Activated CD8-positive, alpha-beta memory T cell treated with anti-CD3 and anti-CD28 coated beads, Interleukin-2, amount 10 ng/mL, durations not matched to agents 7 days and 5 days (primary cell): ENCODE results near the gene OR2T12. TPM values are rescaled to one million over a fixed set of nuclear protein-coding genes. Genes with fewer than 3 reads are reported as not detected.
A peak's percentile ranks its signal among the peaks of the same experiment; 100 is the strongest.
"Not testable (repeated sequence)": the region's sequence is repeated elsewhere in the genome, so short reads cannot be mapped to it uniquely, and the experiment has no call there.

Experiments used
- ATAC-seq: fragments of 150-1000 bp; cut with Tn5 transposase; one replicate; pipeline ENCODE4 v1.10.0; 2021; ENCODE audit warnings: moderate library complexity
- CTCF ChIA-PET: fragments of 350-600 bp; sonication (Branson Sonifier 250); formaldehyde crosslinking; loops from one replicate; lab custom pipeline; 2021; ENCODE audit warnings: antibody characterized with exemption; lab: Charles Lee
- DNase-seq: peaks from one replicate; pipeline ENCODE4 v3.0.0-alpha.2; 2020
- H3K27ac Mint-ChIP-seq: one replicate; pipeline ENCODE4 v1.8.0; 2021; ENCODE audit warnings: mild to moderate bottlenecking, mixed read lengths
- H3K27me3 Mint-ChIP-seq: one replicate; pipeline ENCODE4 v1.8.0; 2021; ENCODE audit warnings: mixed read lengths
- H3K36me3 Mint-ChIP-seq: one replicate; pipeline ENCODE4 v1.8.0; 2021; ENCODE audit warnings: mild to moderate bottlenecking, mixed read lengths
- H3K4me1 Mint-ChIP-seq: one replicate; pipeline ENCODE4 v1.8.0; 2021; ENCODE audit warnings: mixed read lengths
- H3K4me3 Mint-ChIP-seq: one replicate; pipeline ENCODE4 v1.8.0; 2021; ENCODE audit warnings: mild to moderate bottlenecking, moderate library complexity, mixed read lengths
- H3K9me3 Mint-ChIP-seq: one replicate; pipeline ENCODE4 v1.8.0; 2022; ENCODE audit warnings: low read depth, mixed read lengths
- total RNA-seq, 2 experiments: library from RNA; stranded (reverse); gene quantifications; one replicate each; pipeline ENCODE4 v1.2.3, GENCODE V29; 2021

The OR2T12 gene, protein sequence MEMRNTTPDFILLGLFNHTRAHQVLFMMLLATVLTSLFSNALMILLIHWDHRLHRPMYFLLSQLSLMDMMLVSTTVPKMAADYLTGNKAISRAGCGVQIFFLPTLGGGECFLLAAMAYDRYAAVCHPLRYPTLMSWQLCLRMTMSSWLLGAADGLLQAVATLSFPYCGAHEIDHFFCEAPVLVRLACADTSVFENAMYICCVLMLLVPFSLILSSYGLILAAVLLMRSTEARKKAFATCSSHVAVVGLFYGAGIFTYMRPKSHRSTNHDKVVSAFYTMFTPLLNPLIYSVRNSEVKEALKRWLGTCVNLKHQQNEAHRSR
- total RNA-seq: not detected

DNA sequence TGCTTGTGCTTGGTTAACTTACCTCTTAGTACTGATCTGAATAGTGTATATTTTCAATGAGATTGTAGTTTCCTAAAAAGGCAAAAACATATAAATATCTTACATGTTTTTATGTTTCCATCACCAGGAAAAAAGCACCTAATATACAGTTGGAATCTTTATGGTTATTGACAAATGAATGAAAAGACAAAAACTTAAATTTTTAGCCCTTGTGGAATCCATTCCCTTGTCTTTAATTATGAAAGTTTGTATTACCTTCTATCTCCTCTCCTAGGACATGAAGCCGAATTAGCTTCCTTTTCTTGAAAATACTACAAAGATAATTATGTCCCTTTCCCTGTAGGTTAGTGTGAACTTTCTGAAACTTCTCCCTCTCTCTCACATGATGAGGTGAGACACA, at the start of gene OR2T12:
OR2T12 (minus strand) TSS at position 101 of the 400 bp plus-strand sequence. CDS start 7,846 bp downstream, outside the sequence.
- CTCF ChIA-PET: no interaction called here
- DNase-seq (no peak), ATAC-seq (no peak)
- Mint-ChIP-seq H3K36me3 (no peaks in the 10 kb centered on the region), H3K9me3 (peaks cover 3% of the 10 kb centered on the region), H3K27me3 (no peaks in the 10 kb centered on the region), H3K4me3 (no peak within 1 kb of the TSS), H3K4me1 (no peaks in the 10 kb centered on the region), H3K27ac (no peak within 1 kb of the TSS)

DNA sequence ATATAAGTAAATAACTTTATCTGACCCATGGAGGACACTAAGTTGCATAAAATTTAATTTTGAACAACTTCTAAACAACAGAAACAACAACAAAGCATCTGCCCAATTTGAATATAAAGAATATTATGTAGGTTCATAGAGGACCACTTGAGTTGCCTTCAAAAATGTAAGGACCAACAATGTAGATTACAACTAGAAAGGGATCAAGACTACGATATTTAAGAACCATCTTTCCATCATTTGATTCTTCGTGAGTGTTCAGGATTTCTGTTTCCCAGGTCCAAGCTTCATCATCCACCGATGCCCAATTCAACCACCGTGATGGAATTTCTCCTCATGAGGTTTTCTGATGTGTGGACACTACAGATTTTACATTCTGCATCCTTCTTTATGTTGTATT, 45.3 kb upstream of the OR2T12 start, which contains the start of gene OR14C36:
OR14C36 (plus strand) TSS at position 301 of the 400 bp plus-strand sequence; CDS start at position 301, 0 bp downstream.
- Mint-ChIP-seq H3K27ac (no peak within 1 kb of the TSS), H3K27me3 (no peaks in the 10 kb centered on the region)
- CTCF ChIA-PET: no interaction called here

DNA sequence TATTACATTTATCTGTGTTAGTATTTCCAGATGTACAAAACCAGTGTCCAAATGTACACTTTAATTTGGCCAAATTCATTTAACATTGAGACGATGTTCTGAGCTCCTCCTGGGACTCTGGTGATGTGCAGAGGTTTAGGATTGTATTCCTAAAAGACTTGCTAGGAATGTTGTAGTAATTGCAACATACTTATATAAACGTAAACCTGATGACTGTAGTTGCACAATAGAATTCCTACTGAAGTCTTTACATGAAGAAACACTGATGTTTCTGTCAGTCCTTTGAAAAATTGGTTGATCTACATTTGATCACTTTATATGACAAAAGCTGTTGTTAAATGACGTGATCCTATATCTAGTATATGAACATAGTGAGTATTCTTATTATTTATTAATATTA, 40.2 kb upstream of the OR2T12 start:
- no peak for ATAC-seq
- H3K27ac Mint-ChIP-seq: no peak overlapping the region
- H3K4me3 Mint-ChIP-seq: no peak overlapping the region

More for the DNA sequence above, 45.3 kb upstream of the OR2T12 start, which contains the start of gene OR14C36:
- Mint-ChIP-seq H3K36me3 (no peaks in the 10 kb centered on the region), H3K4me1 (no peaks in the 10 kb centered on the region), H3K9me3 (no peaks in the 10 kb centered on the region), H3K4me3 (no peak within 1 kb of the TSS)
- DNase-seq (no peak), ATAC-seq (no peak)

DNA sequence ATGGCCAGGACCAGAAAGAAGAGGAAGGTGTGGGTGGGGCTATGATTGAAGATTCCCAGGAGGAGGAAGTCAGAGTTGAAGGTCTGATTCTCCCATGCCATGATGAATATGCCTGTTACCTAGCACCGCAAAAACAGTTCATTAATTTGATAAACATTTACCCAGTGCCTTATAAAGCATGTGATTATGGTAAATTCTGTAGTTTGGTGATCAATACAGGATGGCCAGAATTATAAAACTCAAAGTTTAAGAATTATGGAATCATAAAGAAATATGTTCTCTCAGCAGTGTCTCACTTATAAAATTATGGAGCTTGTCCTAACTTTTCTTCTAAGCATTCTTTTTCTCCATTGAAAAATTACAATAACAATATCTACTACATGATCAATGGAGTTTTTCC, 21.2 kb upstream of the OR2T12 start, which contains the start of gene OR2M7:
OR2M7 (minus strand) TSS at position 101 of the 400 bp plus-strand sequence; CDS start at position 101, 0 bp downstream.
- Mint-ChIP-seq H3K27me3 (no peaks in the 10 kb centered on the region), H3K4me3 (no peak within 1 kb of the TSS), H3K9me3 (no peaks in the 10 kb centered on the region), H3K36me3 (no peaks in the 10 kb centered on the region), H3K27ac (no peak within 1 kb of the TSS), H3K4me1 (no peaks in the 10 kb centered on the region)
- CTCF ChIA-PET: no interaction called here
- DNase-seq (no peak), ATAC-seq (no peak)

More for the DNA sequence above, 40.2 kb upstream of the OR2T12 start:
- H3K4me1 Mint-ChIP-seq: no peaks in the 10 kb centered on the region
- no peaks in the 10 kb centered on the region for H3K36me3 Mint-ChIP-seq
- no peak for DNase-seq
- no peaks in the 10 kb centered on the region for H3K27me3 Mint-ChIP-seq
- no peaks in the 10 kb centered on the region for H3K9me3 Mint-ChIP-seq
- CTCF ChIA-PET: no interaction called here

DNA sequence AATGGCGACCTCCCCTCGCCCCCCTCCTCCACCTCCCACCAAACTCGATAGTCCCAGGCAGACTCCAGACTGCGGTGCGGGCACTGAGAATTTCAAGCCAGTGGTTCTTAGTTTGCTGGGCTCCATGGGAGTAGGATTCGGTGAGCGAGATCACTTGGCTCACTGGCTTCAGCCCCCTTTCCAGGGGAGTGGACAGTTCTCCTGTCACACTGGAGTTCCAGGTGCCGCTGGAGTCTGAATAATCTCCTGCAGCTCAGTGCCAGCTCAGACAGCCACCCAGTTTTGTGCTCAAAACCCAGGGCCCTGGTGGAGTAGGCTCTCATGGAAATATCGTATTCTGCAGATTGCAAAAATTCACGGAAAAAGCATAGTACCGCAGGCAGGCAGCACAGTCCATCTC, 13.6 kb upstream of the OR2T12 start:
- ATAC-seq: no peak
- no peak overlapping the region for H3K27ac Mint-ChIP-seq
- H3K36me3 Mint-ChIP-seq: no peaks in the 10 kb centered on the region
- H3K9me3 Mint-ChIP-seq: no peaks in the 10 kb centered on the region
- CTCF ChIA-PET: no interaction called here
- no peak for DNase-seq
- H3K4me1 Mint-ChIP-seq: no peaks in the 10 kb centered on the region
- no peaks in the 10 kb centered on the region for H3K27me3 Mint-ChIP-seq
- H3K4me3 Mint-ChIP-seq: no peak overlapping the region

DNA sequence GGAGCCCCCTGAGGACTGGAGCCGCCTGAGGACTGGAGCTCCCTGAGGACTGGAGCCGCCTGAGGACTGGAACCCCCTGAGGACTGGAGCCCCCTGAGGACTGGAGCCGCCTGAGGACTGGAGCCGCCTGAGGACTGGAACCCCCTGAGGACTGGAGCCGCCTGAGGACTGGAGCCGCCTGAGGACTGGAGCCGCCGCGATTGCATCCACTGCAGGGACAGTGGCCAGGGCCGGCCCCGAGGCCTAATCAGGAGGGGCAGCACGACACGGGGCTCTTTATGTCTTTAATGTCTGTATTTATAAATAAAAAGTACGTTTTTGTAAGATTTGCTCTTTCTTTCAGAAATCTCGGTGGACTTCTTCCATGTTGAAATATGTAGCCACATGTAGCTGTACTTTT, 3.5 kb upstream of the OR2T12 start:
- H3K9me3 Mint-ChIP-seq, H3K27me3 Mint-ChIP-seq, H3K4me3 Mint-ChIP-seq, H3K4me1 Mint-ChIP-seq, CTCF ChIA-PET, H3K36me3 Mint-ChIP-seq, H3K27ac Mint-ChIP-seq, ATAC-seq, DNase-seq: not testable (repeated sequence)

DNA sequence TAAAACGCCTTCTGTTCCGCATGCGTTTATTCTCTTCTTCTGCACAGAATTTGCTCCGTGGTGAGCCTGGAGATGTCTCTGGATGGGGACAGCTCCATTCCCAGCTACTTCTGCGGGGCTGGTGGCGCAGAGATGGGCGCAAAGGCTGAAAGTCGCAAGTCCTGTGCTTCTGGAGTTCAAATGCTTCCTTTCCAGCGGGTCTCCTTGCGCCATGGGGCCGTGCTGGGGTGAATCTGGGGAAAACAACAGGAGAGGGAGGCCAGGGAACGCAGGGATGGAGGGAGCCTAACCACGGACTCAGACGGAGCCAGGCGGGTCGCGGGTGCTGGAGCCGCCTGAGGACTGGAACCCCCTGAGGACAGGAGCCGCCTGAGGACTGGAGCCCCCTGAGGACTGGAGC, 2.9 kb upstream of the OR2T12 start:
- H3K27ac Mint-ChIP-seq: no peak overlapping the region
- no peak overlapping the region for H3K4me3 Mint-ChIP-seq
- DNase-seq: no peak
- no peaks in the 10 kb centered on the region for H3K4me1 Mint-ChIP-seq
- ATAC-seq: no peak
- no peaks in the 10 kb centered on the region for H3K27me3 Mint-ChIP-seq
- H3K36me3 Mint-ChIP-seq: no peaks in the 10 kb centered on the region
- CTCF ChIA-PET: no interaction called here
- no peaks in the 10 kb centered on the region for H3K9me3 Mint-ChIP-seq

DNA sequence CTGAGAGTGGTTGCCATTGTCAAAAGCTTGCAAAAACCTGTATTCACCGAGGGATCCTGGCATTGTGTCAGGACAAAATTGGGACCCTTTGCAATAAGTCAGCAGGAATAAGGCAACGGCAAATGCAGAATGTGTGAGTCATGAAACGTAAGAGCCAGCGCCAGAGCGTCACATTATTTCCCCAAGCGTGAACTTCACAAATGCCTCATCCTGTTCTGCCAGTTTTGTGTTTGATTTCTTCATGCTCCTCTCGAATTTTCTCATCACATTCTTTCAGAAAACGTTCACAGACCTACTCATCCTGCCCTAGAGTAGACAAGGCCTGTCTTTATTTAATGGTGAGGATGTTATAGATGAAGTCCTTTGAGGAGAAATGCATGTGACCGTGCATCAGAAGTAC, 2.4 kb upstream of the OR2T12 start:
- H3K36me3 Mint-ChIP-seq, DNase-seq, CTCF ChIA-PET, H3K27me3 Mint-ChIP-seq, H3K4me3 Mint-ChIP-seq, H3K4me1 Mint-ChIP-seq, H3K9me3 Mint-ChIP-seq, H3K27ac Mint-ChIP-seq, ATAC-seq: not testable (repeated sequence)

DNA sequence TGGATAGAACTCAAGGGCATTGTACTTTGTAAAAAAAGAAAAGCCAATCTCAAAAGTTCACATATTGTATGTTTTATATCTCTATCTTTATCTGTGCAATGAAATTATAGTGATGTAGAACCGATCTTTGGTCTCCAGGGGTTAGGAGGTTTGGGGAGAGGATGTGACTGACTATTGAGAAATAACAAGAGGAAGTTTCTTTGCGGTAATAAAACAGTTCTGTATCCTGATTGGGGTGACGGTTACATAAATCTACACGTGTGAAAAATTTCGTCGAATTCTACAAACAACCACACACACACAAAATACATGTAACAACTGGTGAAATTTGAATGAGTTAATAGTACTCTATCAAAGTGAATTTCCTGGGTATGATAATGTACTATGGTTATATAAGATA, 14.8 kb downstream of the OR2T12 start:
- no peak overlapping the region for H3K27ac Mint-ChIP-seq
- H3K9me3 Mint-ChIP-seq: no peaks in the 10 kb centered on the region
- no peak for DNase-seq
- CTCF ChIA-PET: no interaction called here
- no peak overlapping the region for H3K4me3 Mint-ChIP-seq
- no peaks in the 10 kb centered on the region for H3K4me1 Mint-ChIP-seq
- H3K36me3 Mint-ChIP-seq: no peaks in the 10 kb centered on the region
- ATAC-seq: no peak
- no peaks in the 10 kb centered on the region for H3K27me3 Mint-ChIP-seq

DNA sequence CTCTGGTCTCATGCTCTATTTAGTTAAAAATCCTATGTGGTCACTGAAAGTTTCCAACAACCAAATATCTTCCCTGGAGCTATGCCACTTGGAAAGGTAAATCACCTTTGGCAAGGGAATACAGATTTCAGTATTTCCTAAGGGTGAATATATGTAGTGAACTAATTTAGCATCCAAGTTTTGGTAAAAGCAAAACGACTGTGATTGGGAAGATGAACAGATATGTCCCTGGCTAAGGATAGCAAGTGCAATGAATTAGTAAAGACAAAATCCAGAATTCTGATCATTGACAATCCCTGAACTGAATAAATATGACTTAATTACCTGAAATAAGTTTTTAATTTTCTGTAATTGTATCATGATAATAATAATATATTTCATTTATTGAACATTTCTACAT, 25.3 kb downstream of the OR2T12 start, which contains the start of gene OR2T33:
OR2T33 (minus strand) TSS at position 101 of the 400 bp plus-strand sequence. CDS start 4,162 bp downstream, outside the sequence.
- Mint-ChIP-seq H3K27me3 (no peaks in the 10 kb centered on the region), H3K4me1 (no peaks in the 10 kb centered on the region), H3K4me3 (no peak within 1 kb of the TSS), H3K36me3 (no peaks in the 10 kb centered on the region), H3K9me3 (no peaks in the 10 kb centered on the region), H3K27ac (no peak within 1 kb of the TSS)
- CTCF ChIA-PET: no interaction called here
- DNase-seq (no peak), ATAC-seq (no peak)

DNA sequence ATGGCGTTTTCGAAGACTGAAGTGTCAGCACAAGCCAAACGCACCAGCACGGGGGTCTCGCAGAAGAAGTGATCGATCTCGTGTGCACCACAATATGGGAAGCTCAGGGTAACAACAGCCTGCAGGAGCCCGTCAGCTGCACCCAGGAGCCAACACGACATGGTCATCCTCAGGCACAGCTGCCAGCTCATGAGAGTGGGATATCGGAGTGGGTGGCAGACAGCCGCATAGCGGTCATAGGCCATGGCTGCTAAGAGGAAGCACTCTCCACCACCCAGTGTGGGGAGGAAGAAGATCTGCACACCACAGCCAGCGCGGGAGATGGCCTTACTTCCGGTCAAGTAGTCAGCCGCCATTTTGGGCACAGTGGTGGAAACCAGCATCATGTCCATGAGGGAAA, 30.0 kb downstream of the OR2T12 start:
- CTCF ChIA-PET, H3K27ac Mint-ChIP-seq, DNase-seq, H3K27me3 Mint-ChIP-seq, H3K4me1 Mint-ChIP-seq, H3K4me3 Mint-ChIP-seq, H3K9me3 Mint-ChIP-seq, H3K36me3 Mint-ChIP-seq, ATAC-seq: not testable (repeated sequence)

DNA sequence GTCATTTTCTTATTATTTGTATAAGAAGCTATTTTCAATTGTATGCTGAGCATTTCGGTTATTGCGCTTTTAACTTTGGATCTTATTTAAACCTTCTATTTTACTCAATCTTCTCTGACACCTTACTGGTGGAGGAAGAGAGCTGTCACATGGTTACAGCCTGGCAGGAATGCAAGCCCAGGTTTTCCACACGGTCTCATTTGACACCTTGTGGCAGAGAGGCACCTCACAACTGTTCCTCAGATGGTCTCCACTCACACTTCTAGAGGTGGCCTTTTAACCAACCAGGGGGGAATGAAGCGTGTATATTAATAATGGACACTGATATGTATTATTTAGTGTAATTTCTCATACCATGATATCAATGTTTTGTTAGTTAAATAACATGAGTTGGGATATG, 35.0 kb downstream of the OR2T12 start:
- Mint-ChIP-seq H3K4me1 (no peaks in the 10 kb centered on the region), H3K27ac (no peak overlapping the region), H3K9me3 (peaks cover 2% of the 10 kb centered on the region), H3K27me3 (no peaks in the 10 kb centered on the region), H3K36me3 (no peaks in the 10 kb centered on the region), H3K4me3 (no peak overlapping the region)
- CTCF ChIA-PET: no interaction called here
- no peak for ATAC-seq
- DNase-seq: no peak

DNA sequence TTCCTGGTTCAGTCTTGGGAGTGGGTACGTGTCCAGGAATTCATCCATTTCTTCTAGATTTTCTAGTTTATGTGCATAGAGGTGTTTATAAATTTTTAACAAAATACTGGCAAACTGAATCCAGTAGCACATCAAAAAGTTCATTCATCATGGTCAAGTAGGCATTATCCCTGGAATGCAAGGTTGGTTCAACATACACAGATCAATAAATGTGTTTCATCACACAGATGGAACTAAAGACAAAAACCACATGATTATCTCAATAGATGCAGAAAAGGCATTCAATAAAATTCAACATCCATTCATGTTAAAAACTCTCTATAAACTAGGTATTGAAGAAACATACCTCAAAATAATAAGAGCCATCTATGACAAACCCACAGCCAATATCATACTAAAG, 43.9 kb downstream of the OR2T12 start:
- H3K9me3 Mint-ChIP-seq, CTCF ChIA-PET, ATAC-seq, H3K27ac Mint-ChIP-seq, H3K36me3 Mint-ChIP-seq, H3K4me3 Mint-ChIP-seq, H3K4me1 Mint-ChIP-seq, H3K27me3 Mint-ChIP-seq, DNase-seq: not testable (repeated sequence)

DNA sequence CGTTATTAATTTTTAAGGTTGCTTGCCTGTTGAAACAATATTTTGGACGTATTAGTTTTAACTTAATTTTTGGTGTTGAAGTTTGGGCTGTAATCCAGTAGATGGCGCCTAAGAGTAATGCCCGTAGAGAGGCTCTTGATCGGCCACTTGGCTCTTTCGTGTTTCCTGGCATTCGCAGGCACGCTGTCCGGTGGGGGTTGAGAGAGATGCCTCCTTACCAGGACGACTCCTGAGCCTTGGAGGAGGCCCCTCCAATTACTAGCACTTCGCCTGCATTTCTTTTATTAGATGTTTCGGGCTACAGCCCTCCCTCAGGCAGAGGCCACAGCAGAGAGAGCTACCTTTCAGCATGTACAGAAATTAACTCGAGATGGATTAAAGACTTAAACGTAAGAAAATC, 60.0 kb downstream of the OR2T12 start:
- Mint-ChIP-seq H3K4me3 (no peak overlapping the region), H3K4me1 (peaks cover 3% of the 10 kb centered on the region), H3K36me3 (no peaks in the 10 kb centered on the region), H3K27ac (no peak overlapping the region), H3K9me3 (no peaks in the 10 kb centered on the region), H3K27me3 (no peaks in the 10 kb centered on the region)
- ATAC-seq (peak; percentile 51), DNase-seq (peak; percentile 47)
- CTCF ChIA-PET: interaction anchor here (0.5 to 1.9 kb wide), 5 partner anchors 9 to 564 kb away, joined by 3 to 7 read pairs (median 3); no protein-coding TSS in a partner anchor
